ENCODE measurements around the gene PRKCE.

PRKCE gene

GRCh38 chr2:46086578-46087070 is 435.1 kb downstream of the PRKCE start:
- Histone ChIP-seq H3K4me1 (ENCODE audit: insufficient read depth, insufficient read length) (peaks cover 2% of the 10 kb centered on the region), H3K27me3 (ENCODE audit: insufficient read depth, insufficient read length) (no peaks in the 10 kb centered on the region), H3K4me3 (ENCODE audit: insufficient read length, low read depth) (no peak overlapping the region), H3K36me3 (ENCODE audit: insufficient read depth, insufficient read length, low read length) (no peaks in the 10 kb centered on the region), H3K9ac (ENCODE audit: insufficient read length, low read depth) (no peak overlapping the region), H3K9me3 (ENCODE audit: insufficient read depth, low read length) (no peaks in the 10 kb centered on the region)
- no peak for DNase-seq (ENCODE audit: low read depth, low spot score)
- no peak for TF ChIP-seq ZNF274 (IDR thresholded peaks at IDR 0.05; ENCODE audit: low read depth, low read length)
- TF ChIP-seq YY1 (IDR thresholded peaks at IDR 0.05; ENCODE audit: insufficient read depth, insufficient read length): no peak
- no peak for TF ChIP-seq SUZ12 (IDR thresholded peaks at IDR 0.05; ENCODE audit: extremely low read depth, insufficient read depth, insufficient read length)

GRCh38 chr2:46087492-46087891 is 436.0 kb downstream of the PRKCE start:
- peaks cover 2% of the 10 kb centered on the region for H3K4me1 ChIP-seq (ENCODE audit: insufficient read depth, insufficient read length)
- H3K9me3 ChIP-seq (ENCODE audit: insufficient read depth, low read length): no peaks in the 10 kb centered on the region
- no peak for DNase-seq (ENCODE audit: low read depth, low spot score)
- no peak overlapping the region for H3K9ac ChIP-seq (ENCODE audit: insufficient read length, low read depth)
- no peaks in the 10 kb centered on the region for H3K27me3 ChIP-seq (ENCODE audit: insufficient read depth, insufficient read length)
- TF ChIP-seq SUZ12 (IDR thresholded peaks at IDR 0.05; ENCODE audit: extremely low read depth, insufficient read depth, insufficient read length) (no peak), ZNF274 (IDR thresholded peaks at IDR 0.05; ENCODE audit: low read depth, low read length) (no peak), YY1 (IDR thresholded peaks at IDR 0.05; ENCODE audit: insufficient read depth, insufficient read length) (no peak)
- H3K4me3 ChIP-seq (ENCODE audit: insufficient read length, low read depth): no peak overlapping the region
- H3K36me3 ChIP-seq (ENCODE audit: insufficient read depth, insufficient read length, low read length): no peaks in the 10 kb centered on the region

DNA sequence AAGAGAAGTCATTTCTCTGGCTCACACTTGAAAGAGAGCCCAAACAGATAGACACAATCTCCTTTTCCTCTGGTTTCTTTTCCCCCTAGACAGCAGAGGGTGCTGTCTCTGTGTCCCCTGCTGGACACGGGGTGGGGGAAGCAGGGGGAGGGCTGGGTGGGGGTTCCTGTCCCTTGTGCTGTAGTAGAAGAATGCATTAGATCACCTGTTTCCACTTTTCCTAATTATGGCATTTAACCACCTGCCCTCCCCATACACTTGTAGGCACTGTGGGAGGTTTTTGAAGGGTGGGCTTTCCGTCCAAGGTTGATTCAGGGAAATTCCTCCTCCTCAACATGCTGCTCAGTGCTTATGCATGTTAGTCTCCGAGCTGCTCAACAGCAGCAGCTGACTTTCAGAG is 439.5 kb downstream of the PRKCE start:
- Histone ChIP-seq H3K4me3 (ENCODE audit: insufficient read length, low read depth) (no peak overlapping the region), H3K9ac (ENCODE audit: insufficient read length, low read depth) (no peak overlapping the region), H3K36me3 (ENCODE audit: insufficient read depth, insufficient read length, low read length) (no peaks in the 10 kb centered on the region), H3K27me3 (ENCODE audit: insufficient read depth, insufficient read length) (no peaks in the 10 kb centered on the region), H3K4me1 (ENCODE audit: insufficient read depth, insufficient read length) (peaks cover 2% of the 10 kb centered on the region), H3K9me3 (ENCODE audit: insufficient read depth, low read length) (no peaks in the 10 kb centered on the region)
- no peak for TF ChIP-seq ZNF274 (IDR thresholded peaks at IDR 0.05; ENCODE audit: low read depth, low read length)
- no peak for TF ChIP-seq YY1 (IDR thresholded peaks at IDR 0.05; ENCODE audit: insufficient read depth, insufficient read length)
- TF ChIP-seq SUZ12 (IDR thresholded peaks at IDR 0.05; ENCODE audit: extremely low read depth, insufficient read depth, insufficient read length): no peak
- DNase-seq (ENCODE audit: low read depth, low spot score): no peak

DNA sequence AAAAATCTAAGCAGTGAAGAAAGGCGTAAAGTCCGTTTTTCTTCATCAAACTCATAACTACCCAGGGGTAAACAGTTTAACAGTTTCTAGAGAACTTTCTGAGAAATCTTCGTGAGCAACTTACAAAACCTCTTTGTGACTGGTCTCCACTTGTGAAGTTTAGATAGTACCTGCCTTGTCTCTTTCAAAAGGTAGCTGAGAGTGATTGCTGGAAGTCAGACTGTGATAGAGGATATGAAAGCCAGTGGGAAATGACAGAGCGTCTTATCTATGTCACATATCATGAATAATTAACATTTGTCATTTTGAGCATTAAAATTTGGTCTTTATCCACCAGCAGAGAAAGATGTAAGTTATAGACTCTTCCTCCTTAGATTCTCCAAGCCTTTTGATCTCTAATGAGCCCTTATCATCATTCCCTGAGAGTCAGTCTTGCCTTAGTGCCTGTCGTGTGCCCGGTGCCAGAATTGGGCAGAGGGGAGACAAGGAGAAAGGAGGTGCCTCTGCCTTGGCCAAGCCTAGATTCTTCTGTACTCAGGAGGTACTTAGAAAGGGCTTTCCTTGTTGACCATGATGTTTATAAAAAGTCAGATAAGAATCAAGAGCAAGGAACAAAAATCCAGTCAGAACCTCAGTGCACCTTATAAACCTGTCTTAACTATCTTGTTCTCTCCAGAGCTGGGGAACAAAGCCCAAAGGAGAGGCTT is 440.6 kb downstream of the PRKCE start:
- H3K4me3 ChIP-seq (ENCODE audit: insufficient read length, low read depth): no peak overlapping the region
- TF ChIP-seq ZNF274 (IDR thresholded peaks at IDR 0.05; ENCODE audit: low read depth, low read length): no peak
- no peak for TF ChIP-seq SUZ12 (IDR thresholded peaks at IDR 0.05; ENCODE audit: extremely low read depth, insufficient read depth, insufficient read length)
- TF ChIP-seq YY1 (IDR thresholded peaks at IDR 0.05; ENCODE audit: insufficient read depth, insufficient read length): no peak
- no peaks in the 10 kb centered on the region for H3K9me3 ChIP-seq (ENCODE audit: insufficient read depth, low read length)
- H3K4me1 ChIP-seq (ENCODE audit: insufficient read depth, insufficient read length): peaks cover 2% of the 10 kb centered on the region
- no peak for DNase-seq (ENCODE audit: low read depth, low spot score)
- H3K27me3 ChIP-seq (ENCODE audit: insufficient read depth, insufficient read length): no peaks in the 10 kb centered on the region
- no peaks in the 10 kb centered on the region for H3K36me3 ChIP-seq (ENCODE audit: insufficient read depth, insufficient read length, low read length)
- no peak overlapping the region for H3K9ac ChIP-seq (ENCODE audit: insufficient read length, low read depth)

DNA sequence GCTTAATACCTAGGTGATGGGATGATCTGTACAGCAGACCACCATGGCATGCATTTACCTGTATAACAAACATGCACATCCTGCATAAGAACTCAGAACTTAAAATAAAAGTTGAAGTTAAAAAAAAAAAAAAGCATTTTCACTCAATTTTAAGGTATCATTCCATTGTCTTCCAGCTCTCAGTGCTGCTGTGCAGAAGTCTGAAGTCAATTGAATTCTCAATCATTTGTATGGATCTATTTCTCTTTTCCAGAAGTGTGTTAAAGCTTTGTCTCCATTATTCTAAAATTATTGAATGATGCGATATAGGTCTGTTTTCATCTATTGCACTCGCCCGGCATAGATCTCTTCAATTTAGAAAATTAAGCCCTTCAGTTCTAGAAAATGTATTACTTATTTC is 443.2 kb downstream of the PRKCE start:
- DNase-seq (ENCODE audit: low read depth, low spot score): no peak
- no peaks in the 10 kb centered on the region for H3K9me3 ChIP-seq (ENCODE audit: insufficient read depth, low read length)

GRCh38 chr2:46095830-46096229 is 444.4 kb downstream of the PRKCE start:
- H3K36me3 ChIP-seq (ENCODE audit: insufficient read depth, insufficient read length, low read length): no peaks in the 10 kb centered on the region
- H3K27me3 ChIP-seq (ENCODE audit: insufficient read depth, insufficient read length): no peaks in the 10 kb centered on the region
- H3K9me3 ChIP-seq (ENCODE audit: insufficient read depth, low read length): no peaks in the 10 kb centered on the region
- peaks cover 2% of the 10 kb centered on the region for H3K4me1 ChIP-seq (ENCODE audit: insufficient read depth, insufficient read length)
- no peak overlapping the region for H3K4me3 ChIP-seq (ENCODE audit: insufficient read length, low read depth)
- H3K9ac ChIP-seq (ENCODE audit: insufficient read length, low read depth): no peak overlapping the region
- TF ChIP-seq SUZ12 (IDR thresholded peaks at IDR 0.05; ENCODE audit: extremely low read depth, insufficient read depth, insufficient read length) (no peak), ZNF274 (IDR thresholded peaks at IDR 0.05; ENCODE audit: low read depth, low read length) (no peak), YY1 (IDR thresholded peaks at IDR 0.05; ENCODE audit: insufficient read depth, insufficient read length) (no peak)
- DNase-seq (ENCODE audit: low read depth, low spot score): no peak

More for the DNA sequence above, 443.2 kb downstream of the PRKCE start:
- TF ChIP-seq SUZ12 (IDR thresholded peaks at IDR 0.05; ENCODE audit: extremely low read depth, insufficient read depth, insufficient read length) (no peak), YY1 (IDR thresholded peaks at IDR 0.05; ENCODE audit: insufficient read depth, insufficient read length) (no peak), ZNF274 (IDR thresholded peaks at IDR 0.05; ENCODE audit: low read depth, low read length) (no peak)
- no peaks in the 10 kb centered on the region for H3K27me3 ChIP-seq (ENCODE audit: insufficient read depth, insufficient read length)
- H3K4me3 ChIP-seq (ENCODE audit: insufficient read length, low read depth): no peak overlapping the region
- H3K4me1 ChIP-seq (ENCODE audit: insufficient read depth, insufficient read length): peaks cover 2% of the 10 kb centered on the region
- H3K36me3 ChIP-seq (ENCODE audit: insufficient read depth, insufficient read length, low read length): no peaks in the 10 kb centered on the region
- H3K9ac ChIP-seq (ENCODE audit: insufficient read length, low read depth): no peak overlapping the region

DNA sequence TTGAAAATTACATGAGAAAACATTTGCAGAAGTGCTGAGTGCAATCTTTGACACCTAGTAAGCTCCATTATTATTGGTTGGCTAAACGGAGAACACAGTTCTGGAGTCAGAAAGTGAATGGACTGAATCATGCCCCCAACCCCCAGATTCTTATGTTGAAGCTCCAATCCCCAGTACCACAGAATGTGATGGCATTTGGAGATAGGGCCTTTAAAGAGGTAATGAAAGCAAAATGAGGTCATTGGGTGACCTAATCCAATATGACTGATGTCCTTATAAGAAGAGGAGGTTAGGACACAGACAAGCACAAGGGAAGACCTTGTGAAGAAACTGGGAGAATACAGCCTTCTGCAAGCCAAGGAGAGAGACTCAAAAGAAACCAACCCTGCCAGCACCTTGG is 444.8 kb downstream of the PRKCE start:
- no peaks in the 10 kb centered on the region for H3K36me3 ChIP-seq (ENCODE audit: insufficient read depth, insufficient read length, low read length)

More for the DNA sequence above, 444.8 kb downstream of the PRKCE start:
- peaks cover 2% of the 10 kb centered on the region for H3K4me1 ChIP-seq (ENCODE audit: insufficient read depth, insufficient read length)
- no peak overlapping the region for H3K9ac ChIP-seq (ENCODE audit: insufficient read length, low read depth)
- no peaks in the 10 kb centered on the region for H3K9me3 ChIP-seq (ENCODE audit: insufficient read depth, low read length)
- no peaks in the 10 kb centered on the region for H3K27me3 ChIP-seq (ENCODE audit: insufficient read depth, insufficient read length)
- no peak for DNase-seq (ENCODE audit: low read depth, low spot score)
- no peak overlapping the region for H3K4me3 ChIP-seq (ENCODE audit: insufficient read length, low read depth)
- TF ChIP-seq ZNF274 (IDR thresholded peaks at IDR 0.05; ENCODE audit: low read depth, low read length) (no peak), YY1 (IDR thresholded peaks at IDR 0.05; ENCODE audit: insufficient read depth, insufficient read length) (no peak), SUZ12 (IDR thresholded peaks at IDR 0.05; ENCODE audit: extremely low read depth, insufficient read depth, insufficient read length) (no peak)

All from NT2/D1 (cell line).